Measurements from ENCODE around the gene TMEM132D. TPM values are rescaled to one million over a fixed set of nuclear protein-coding genes. Genes with fewer than 3 reads are reported as not detected.

The TMEM132D gene
- total and polyA plus RNA-seq, 2 donors (not counting 3 experiments of a cell fraction or from before 2014, with no cell fraction given), result not detected

- H3K4me1 ChIP-seq (ENCODE audit: control insufficient read depth, extremely low read depth, insufficient read depth, low read length), result no peaks in the 10 kb centered on the region
- no peaks in the 10 kb centered on the region for H3K27me3 ChIP-seq (ENCODE audit: control insufficient read depth in 2 of 2, insufficient read depth in 2 of 2, low read length in 2 of 2)
- H3K27ac ChIP-seq (ENCODE audit: insufficient read depth, low read depth, low read length), result no peak overlapping the region
- no peaks in the 10 kb centered on the region for H3K36me3 ChIP-seq (ENCODE audit: control insufficient read depth in 2 of 2, extremely low read depth in 1 of 2, insufficient read depth in 2 of 2, low read length in 2 of 2)
- no peak overlapping the region for H3K9ac ChIP-seq (replicated peaks; ENCODE audit: extremely low read depth, insufficient read depth, low read length)
- peaks cover 4% of the 10 kb centered on the region for H3K9me3 ChIP-seq (replicated peaks; ENCODE audit: control insufficient read depth, insufficient read depth, low read length)
- CTCF ChIA-PET, result no interaction called here
- no peak overlapping the region for H3K4me3 ChIP-seq (replicated peaks in 1 of 3; ENCODE audit: insufficient read depth in 1 of 3, low read depth in 1 of 3, low read length in 3 of 3)
- TF ChIP-seq POLR2AphosphoS5 (IDR thresholded peaks at IDR 0.05; ENCODE audit: insufficient read depth, low read depth, low read length), result no peak
- TF ChIP-seq POLR2A (IDR thresholded peaks at IDR 0.05; ENCODE audit: low read depth, low read length), result no peak
- TF ChIP-seq FOS (IDR thresholded peaks at IDR 0.05; ENCODE audit: borderline replicate concordance, insufficient read depth, low read length), result no peak
- no peak for TF ChIP-seq CTCF (IDR thresholded peaks at IDR 0.05; ENCODE audit: extremely low read depth in 1 of 2, insufficient read depth in 1 of 2, low read depth in 1 of 2, low read length in 2 of 2)
- TF ChIP-seq JUN (IDR thresholded peaks at IDR 0.05; ENCODE audit: borderline replicate concordance, insufficient read depth, insufficient read length, low read depth), result no peak
- no peak for TF ChIP-seq MAX (IDR thresholded peaks at IDR 0.05; ENCODE audit: insufficient read depth, insufficient read length)
- no peak for TF ChIP-seq MYC (IDR thresholded peaks at IDR 0.05; ENCODE audit: low read depth, low read length)
- H3K4me2 ChIP-seq (ENCODE audit: insufficient read depth, low read length), result no peak overlapping the region
- H2AFZ ChIP-seq (ENCODE audit: low read depth, low read length), result no peak overlapping the region
- POLR2A ChIA-PET, result no interaction called here
- DNase-seq (ENCODE audit: low read depth, low spot score) (no peak), FAIRE-seq (no peak)
- H3K79me2 ChIP-seq (ENCODE audit: control insufficient read depth, insufficient read depth, low read length), result no peaks in the 10 kb centered on the region
- H3K9me1 ChIP-seq (replicated peaks; ENCODE audit: control insufficient read depth, extremely low read depth, insufficient read depth, low read length), result no peaks in the 10 kb centered on the region
- dilution Hi-C loops (cut with MboI; ENCODE audit: extremely low pct_ligation_motif_present, low sequenced_read_pairs), result no loop called here
- no TSS peak for BruUV-seq (replicated peaks)
- intact Hi-C loops (cut with micrococcal nuclease), result no loop called here
- H4K20me1 ChIP-seq (replicated peaks; ENCODE audit: control insufficient read depth, extremely low read depth, insufficient read depth, low read length), result no peaks in the 10 kb centered on the region
Measured at GRCh38 chr12:129886541-129886940, 17.3 kb downstream of the TMEM132D start.
